GM19372 (cell line): Measurements from ENCODE around the gene FGFRL1.

Experiments used
- ATAC-seq: cut with Tn5 transposase; IDR thresholded peaks from one replicate; pipeline ENCODE4 v1.9.1; 2021; ENCODE audit warnings: mild to moderate bottlenecking, low read depth, moderate library complexity; ENCODE audit not compliant: unreplicated experiment

The FGFRL1 gene

GRCh38 chr4:1004557-1005485 lies 6.6 kb upstream of the FGFRL1 start:
- ATAC-seq: no peak

DNA sequence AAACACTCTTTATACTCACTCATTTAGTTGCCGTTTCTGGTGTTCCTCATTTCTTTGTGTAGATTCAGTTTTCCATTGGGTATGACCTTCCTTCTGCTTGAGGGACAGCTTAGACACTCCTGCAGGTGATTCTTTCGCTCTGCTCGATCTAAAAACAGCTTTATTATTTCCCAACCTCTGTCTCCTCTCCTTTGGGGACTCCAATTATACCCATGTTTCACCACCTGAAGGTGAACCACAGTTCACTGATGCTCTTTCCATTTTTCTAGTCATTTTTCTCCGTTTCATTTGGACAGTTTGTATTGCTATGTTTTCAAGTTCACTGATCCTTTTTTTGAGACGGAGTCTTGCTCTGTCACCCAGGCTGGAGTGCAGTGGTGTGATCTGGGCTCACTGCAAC lies 4.6 kb upstream of the FGFRL1 start:
- ATAC-seq: no peak

DNA sequence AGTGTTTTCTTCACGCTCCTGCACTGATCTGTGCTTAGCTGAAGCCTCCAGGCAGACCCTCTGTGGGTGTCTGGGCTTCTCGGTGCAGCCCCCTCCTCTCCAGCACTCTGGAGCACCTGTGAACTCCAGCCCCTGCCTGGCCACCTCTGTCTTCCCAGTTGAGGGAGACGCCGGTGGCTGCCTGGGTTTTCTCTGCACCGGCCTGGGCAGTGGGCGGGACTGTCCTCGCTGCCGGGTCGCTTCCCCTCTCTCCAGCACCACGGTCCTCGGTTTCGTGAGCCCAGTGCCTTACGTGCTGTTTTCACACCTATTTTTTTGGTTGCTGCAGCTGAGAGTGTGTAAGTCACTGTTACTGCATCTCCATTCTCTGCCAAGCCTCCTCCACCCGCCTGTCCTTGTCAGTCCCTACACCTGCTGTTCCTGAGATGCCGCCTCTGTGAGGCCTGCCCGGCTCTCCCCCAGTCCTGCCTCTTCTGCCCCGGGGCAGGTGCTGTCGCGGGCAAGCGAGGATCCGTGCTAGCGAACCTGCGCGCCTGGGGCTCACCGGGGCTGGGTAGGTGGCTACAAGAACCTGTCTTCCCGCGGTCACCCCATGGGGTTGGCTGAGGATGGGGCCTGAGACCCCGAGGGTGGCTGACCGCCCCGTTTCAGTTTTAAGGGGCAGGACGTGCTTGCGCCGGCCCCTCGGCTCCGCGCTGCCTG lies 2.4 kb upstream of the FGFRL1 start:
- peak; percentile 7 for ATAC-seq

DNA sequence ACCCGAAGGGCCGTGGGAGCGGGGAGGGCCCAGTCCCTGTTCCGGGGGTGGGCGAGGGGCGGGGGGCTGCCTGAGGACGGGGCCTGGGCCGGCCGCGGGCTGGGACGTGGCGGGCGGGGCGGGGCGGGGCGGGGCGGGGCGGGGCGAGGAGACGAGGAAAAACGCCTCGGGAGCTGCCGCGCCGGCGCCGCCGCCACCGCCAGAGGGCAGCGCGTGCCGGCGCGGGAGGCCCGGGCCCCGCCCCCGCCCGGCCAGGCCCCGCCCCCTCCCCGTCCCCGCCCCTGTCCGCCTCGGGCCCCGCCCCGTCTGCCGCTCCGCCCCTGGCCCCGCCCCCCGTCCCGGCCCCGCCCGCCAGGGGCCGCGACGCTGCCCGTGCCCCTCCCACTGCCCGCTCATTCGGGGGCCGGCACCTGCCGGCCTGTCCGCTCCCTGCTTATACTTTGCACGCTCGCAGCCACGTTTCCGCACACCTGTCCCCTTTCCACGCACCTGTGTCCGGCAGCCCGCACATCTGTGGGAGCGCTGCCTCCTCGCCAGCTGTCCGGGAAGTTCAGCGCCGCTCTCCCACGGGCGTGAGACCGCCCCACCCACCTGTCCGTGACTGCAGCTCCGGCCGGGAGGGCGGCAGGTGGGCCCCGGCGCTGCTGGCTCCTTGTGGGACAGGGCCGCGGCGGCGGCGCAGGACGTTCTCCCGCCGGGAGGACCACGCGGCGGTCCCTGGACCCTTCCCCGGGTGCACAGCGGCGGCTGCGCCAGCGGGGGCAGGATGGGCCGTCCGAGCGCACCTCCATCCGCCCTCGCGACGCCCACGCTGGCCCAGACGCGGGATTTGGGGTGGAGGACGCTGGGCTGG lies 1.7 kb upstream of the FGFRL1 start:
- peak; percentile 41 for ATAC-seq

- ATAC-seq: no peak
Measured at GRCh38 chr4:1010395-1011021, 918 bp upstream of the FGFRL1 start.

- no peak for ATAC-seq
Measured at GRCh38 chr4:1011666-1012033, 224 bp downstream of the FGFRL1 start.

GRCh38 chr4:1012034-1012739 lies 761 bp downstream of the FGFRL1 start:
- no peak for ATAC-seq

DNA sequence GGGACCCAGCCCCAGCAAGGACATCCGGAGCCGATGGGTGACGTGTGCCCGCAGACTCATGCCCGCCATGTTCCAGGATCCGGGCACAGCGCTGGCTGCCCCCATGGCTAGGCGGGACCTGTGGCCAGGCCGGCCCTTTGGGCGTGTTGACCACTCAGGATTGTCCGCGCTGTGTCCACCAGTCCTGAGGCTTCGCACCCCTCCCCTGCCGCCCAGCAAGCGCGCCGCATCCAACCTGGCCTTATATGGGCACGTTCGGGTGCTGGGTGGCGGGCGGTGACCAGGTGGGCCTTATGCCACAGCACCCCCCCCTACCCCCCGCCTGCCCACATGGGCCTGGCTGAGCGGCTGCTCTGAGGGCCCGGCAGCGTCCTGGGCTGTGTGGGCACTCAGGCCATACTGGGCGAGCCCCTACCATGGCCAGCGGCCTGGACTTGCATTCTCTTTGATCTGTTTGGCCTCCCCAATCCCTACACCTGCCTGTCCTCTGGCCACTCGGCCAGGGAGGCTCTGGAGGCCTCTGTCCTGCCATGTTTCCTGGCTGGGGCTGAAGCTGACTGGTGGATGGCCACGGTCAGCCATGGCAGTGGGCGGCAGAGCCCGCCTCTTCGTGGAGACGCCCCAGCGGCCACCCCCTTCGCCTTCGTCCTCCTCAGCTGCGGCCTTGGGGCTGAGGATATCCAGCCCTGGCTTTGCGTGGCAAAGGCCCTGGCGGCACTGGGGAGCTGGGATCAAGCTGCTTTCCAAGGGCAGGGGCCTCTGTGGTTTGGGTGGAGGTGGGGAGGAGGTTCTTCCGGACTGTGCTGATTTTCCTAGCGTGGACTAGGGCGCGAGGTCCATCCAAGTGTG lies 2.0 kb downstream of the FGFRL1 start:
- no peak for ATAC-seq

DNA sequence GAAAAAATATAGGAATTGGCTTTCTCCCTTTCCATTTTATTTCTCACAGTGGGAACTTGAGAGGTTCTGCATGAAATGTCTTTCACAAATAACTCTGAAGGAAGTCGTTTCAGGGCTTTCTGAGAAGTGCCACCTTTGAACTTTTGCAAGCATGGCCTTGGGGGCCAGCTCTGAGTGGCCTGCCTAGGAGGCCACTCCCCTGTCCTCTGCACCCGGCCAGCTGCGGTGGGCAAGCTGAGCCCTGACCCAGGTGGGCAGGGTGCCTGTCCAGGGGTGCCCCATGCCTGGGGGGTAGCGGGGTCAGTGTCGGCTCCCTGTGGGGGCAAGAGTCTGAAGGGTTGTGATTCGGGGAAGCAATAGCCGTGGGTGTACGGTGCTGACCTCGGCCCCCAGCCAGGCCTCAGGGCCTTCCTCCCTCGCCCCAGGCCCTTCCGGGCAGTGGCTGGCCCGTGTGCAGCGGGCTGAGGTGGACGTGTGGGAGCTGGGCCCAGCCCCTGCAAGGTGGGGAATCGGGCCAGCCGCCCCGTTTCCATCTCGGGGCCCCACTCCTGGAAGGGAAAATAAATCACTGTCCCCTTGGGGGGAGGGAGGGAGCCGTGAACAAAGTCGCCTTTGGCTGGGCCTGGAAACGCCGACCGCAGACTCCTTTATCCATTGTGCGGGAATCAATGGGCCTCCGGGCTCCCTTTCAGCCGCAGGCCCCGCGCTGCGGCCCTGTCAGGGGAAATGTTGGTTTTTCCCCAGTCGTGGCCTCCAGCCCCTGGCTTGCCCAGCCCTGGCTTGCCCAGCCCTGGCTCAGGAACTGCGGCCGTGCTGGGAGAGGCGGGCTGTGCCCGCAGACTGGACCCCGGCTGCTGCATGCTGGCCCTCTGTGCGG lies 3.1 kb downstream of the FGFRL1 start:
- ATAC-seq: no peak

DNA sequence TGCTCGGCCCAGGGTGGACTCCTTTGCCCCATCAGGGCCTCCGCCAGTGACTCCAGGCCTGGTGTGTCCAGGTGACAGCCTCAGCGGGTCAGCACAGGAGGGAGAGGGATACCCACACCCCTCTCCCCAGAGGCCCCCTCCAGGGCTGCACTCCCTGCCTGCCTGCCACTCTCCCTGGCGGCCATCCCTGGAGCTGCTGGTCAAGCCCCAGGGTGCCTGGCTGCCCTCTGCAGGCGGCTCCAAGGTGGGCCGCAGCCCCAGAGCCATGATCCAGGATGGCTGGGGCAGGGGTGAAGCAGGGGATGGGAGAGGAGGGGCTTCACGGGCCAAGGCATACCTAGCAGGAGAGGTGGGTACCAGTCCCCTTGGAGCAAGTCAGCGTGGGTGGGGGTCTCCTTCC lies 3.8 kb downstream of the FGFRL1 start:
- ATAC-seq: no peak

DNA sequence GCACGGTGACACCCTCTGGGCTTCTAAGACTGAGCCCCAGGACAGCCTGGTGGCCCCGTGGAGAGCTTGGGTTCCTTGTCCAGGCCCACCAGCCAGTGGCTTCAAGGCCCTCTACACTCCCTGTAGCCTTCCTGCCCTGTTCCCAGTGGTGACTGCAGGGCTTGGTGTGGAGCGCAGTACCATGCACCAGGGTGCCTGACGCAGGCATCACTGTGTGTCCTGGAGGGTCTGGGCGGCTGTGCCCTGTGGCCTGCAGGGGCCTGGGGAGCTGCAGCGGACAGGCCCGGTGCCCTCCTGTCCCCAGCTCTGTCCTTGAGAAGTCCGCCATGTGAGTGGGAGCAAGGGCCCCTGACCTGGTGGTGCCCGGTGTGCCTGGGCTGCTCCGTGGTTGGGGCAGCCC lies 4.3 kb downstream of the FGFRL1 start:
- ATAC-seq: no peak

- ATAC-seq: no peak
Measured at GRCh38 chr4:1017211-1017610, 5.8 kb downstream of the FGFRL1 start.

- no peak for ATAC-seq
Measured at GRCh38 chr4:1017706-1018105, 6.3 kb downstream of the FGFRL1 start.

DNA sequence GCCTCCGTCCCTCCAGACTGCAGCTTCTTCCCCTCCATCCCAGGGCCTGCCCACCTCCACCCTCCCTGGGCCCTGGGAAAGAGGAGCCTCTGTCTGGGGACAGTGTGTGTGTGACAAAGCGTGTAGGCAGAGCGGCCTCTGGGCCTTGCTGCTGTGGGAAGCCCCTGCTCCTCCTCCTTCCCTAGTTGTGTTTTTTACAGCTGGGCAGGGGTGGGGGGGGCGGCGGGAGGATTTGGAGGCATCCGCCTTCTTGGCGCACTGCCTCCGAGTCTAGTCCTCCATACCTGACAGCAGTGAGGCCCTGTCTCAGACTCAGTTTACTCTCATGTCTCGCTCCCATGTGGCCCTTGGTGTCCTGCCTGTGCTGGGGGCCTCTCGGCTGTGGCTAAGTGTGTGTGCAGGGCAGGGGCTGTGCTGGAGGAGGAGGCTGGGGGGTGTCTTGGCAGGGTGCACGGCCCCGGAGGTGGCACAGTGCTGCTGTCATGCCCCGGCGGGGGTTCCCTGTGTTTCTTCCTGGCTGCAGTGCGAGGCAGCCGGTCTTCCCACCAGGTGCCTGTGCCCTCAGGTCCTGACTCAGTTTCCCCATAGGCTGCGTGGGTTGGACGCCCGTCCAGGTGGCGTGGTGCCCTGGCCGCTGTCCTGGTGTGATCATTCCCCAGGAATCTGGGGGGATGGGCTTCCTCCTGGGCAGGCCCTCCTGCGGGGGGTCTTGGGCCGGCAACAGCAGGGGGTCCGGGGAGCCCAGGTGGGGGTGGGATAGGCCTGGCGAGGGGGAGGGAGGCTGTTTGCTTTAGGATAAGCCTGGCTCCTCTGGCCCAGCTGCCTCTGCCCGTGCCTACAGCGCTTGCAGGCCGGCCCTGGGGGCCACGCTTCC lies 7.0 kb downstream of the FGFRL1 start:
- no peak for ATAC-seq

DNA sequence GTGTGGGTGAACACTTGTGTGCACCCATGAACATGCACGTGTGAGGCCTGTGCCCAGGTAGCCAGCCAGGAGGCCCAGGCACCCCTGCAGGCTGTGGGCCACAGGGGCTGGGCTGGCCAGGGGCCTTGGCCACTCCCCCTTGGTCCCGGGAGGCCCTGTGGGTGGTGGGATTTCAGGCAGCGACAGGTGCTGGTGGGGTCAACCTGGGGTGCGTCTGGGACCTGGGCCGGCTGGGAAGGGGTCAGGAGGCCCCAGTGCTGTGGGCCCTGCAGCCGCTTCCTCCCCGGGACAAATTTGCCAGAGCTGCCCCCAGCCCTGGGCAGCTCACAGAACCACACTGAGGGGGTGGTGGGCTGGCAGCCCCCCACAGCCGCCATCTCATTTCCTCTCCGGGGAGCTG lies 7.9 kb downstream of the FGFRL1 start:
- no peak for ATAC-seq

DNA sequence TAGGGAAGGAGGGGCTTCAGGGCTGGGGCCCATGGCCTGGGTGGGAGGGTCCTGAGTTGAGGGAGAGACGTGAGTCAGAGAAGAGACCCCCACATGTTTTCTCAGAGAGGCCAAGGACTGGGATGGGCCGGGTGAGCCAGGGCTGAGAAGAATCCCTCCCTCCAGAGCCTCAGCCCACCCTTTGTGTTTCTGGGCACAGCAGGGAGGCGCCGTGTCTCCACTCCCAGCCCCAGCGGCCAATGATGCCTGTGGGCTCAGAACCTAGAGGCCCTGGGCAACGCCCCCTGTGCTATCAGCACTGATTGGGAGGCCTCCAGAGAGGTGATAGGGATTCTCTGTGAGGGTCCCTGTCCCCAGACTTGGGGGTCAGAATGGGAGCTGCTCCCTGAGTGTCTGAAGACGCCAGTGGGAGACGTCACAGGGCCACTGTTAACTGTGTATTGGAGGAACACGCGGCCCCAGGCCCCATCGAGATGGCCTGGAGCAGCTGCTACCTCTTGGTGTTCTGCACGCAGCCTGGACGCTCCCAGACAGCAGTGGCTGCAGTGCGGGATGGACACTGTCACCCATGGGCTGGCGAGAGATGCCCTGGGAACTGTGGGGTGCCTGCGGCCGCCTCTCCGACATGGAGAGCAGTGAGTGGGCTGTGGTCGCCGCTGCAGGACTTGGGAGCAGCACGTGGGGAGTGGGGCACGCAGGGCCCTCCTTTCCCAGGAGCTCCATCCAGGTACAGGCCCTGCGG lies 8.5 kb downstream of the FGFRL1 start:
- no peak for ATAC-seq
